ENCODE results near the gene NREP.

GRCh38 chr5:111691914-111692313 is 65.1 kb downstream of the NREP start:
- TF ChIP-seq RAD21 (IDR thresholded peaks at IDR 0.05; ENCODE audit: insufficient read depth, low read depth, low read length), result no peak
- no peak for TF ChIP-seq MXI1 (IDR thresholded peaks at IDR 0.05; ENCODE audit: low read depth, low read length)

Data from GM12878 (cell line).